Endothelial cell of umbilical vein (primary cell): Measurements from ENCODE around the gene SDCCAG8. TPM values are rescaled to one million over a fixed set of nuclear protein-coding genes. Genes with fewer than 3 reads are reported as not detected.
A peak's percentile ranks its signal among the peaks of the same experiment; 100 is the strongest.

Source experiments
- BruUV-seq: library from RNA; stranded (reverse); fragments of 400-500 nt; replicated peaks from 2 replicates; lab custom pipeline; 2021; lab: Mats Ljungman, UMichigan
- CTCF ChIA-PET: fragments of 300-600, 350-600 bp; sonication (Branson Sonifier 250); formaldehyde crosslinking; loops from one replicate; lab custom pipeline; 2021; ENCODE audit warnings: antibody characterized with exemption, inconsistent platforms; lab: Charles Lee
- POLR2A ChIA-PET: fragments of 300-600, 350-600 bp; sonication (Branson Sonifier 250); formaldehyde crosslinking; loops from one replicate; lab custom pipeline; 2021; ENCODE audit warnings: antibody characterized with exemption, inconsistent platforms; lab: Charles Lee
- DNase-seq: peaks from one replicate; pipeline ENCODE4 v3.0.0-alpha.2; 2011; ENCODE audit warnings: low read depth, low spot score
- FAIRE-seq: peaks from 2 replicates; lab custom pipeline; 2011; peaks lifted over from hg19 to GRCh38; lab: Jason Lieb, UNC
- H2AFZ ChIP-seq: 2 replicates; pipeline ENCODE4 v1.6.0; 2012; ENCODE audit warnings: low read depth, low read length, control low read depth, inconsistent platforms
- H3K27ac ChIP-seq: 2 replicates; pipeline ENCODE4 v1.5.1; 2011; ENCODE audit warnings: low read depth, mild to moderate bottlenecking, control low read depth, low read length, moderate library complexity; ENCODE audit not compliant: insufficient read depth
- H3K27me3 ChIP-seq, 2 experiments: 2 replicates each; pipeline versions ENCODE4 v1.6.0 to v1.6.1; 2011; ENCODE audit warnings: low read length in 2 of 2, mixed read lengths in 1 of 2; ENCODE audit not compliant: control insufficient read depth in 2 of 2, insufficient read depth in 2 of 2
- H3K36me3 ChIP-seq, 2 experiments: 2 replicates in 1 of 2; 3 replicates in 1 of 2; pipeline ENCODE4 v1.5.1; 2011; ENCODE audit warnings: low read length in 2 of 2, mild to moderate bottlenecking in 1 of 2, moderate library complexity in 1 of 2; ENCODE audit not compliant: control insufficient read depth in 2 of 2, insufficient read depth in 2 of 2; ENCODE audit errors: extremely low read depth in 1 of 2
- H3K4me1 ChIP-seq: 3 replicates; pipeline ENCODE4 v1.5.1; 2011; ENCODE audit warnings: mild to moderate bottlenecking, low read length; ENCODE audit not compliant: control insufficient read depth, insufficient read depth; ENCODE audit errors: extremely low read depth
- H3K4me2 ChIP-seq: 2 replicates; pipeline ENCODE4 v1.6.1; 2011; ENCODE audit warnings: low read length, control low read depth, mixed read lengths; ENCODE audit not compliant: insufficient read depth
- H3K4me3 ChIP-seq, 3 experiments: fragments of 200-600 bp in 1 of 3; sonication (generic), shearing (Covaris generic) in 1 of 3; replicated peaks in 1 of 3; 2 replicates each; pipeline ENCODE4 v1.5.1; 2011 to 2016; ENCODE audit warnings: control low read depth in 3 of 3, low read length in 3 of 3, mild to moderate bottlenecking in 2 of 3, inconsistent platforms in 1 of 3, low read depth in 1 of 3, moderate library complexity in 1 of 3; ENCODE audit not compliant: insufficient read depth in 1 of 3
- H3K79me2 ChIP-seq: 2 replicates; pipeline ENCODE4 v1.6.0; 2012; ENCODE audit warnings: low read length, inconsistent platforms; ENCODE audit not compliant: control insufficient read depth, insufficient read depth
- H3K9ac ChIP-seq: replicated peaks from 2 replicates; pipeline ENCODE3; 2011; ENCODE audit warnings: low read length, control low read depth; ENCODE audit not compliant: insufficient read depth; ENCODE audit errors: extremely low read depth
- H3K9me1 ChIP-seq: replicated peaks from 3 replicates; pipeline ENCODE4 v1.6.0; 2011; ENCODE audit warnings: mild to moderate bottlenecking, low read length; ENCODE audit not compliant: control insufficient read depth, insufficient read depth; ENCODE audit errors: extremely low read depth
- H3K9me3 ChIP-seq: replicated peaks from 2 replicates; pipeline ENCODE4 v1.5.1; 2012; ENCODE audit warnings: low read length, inconsistent platforms; ENCODE audit not compliant: control insufficient read depth, insufficient read depth
- H4K20me1 ChIP-seq: replicated peaks from 2 replicates; pipeline ENCODE3; 2011; ENCODE audit warnings: mild to moderate bottlenecking, low read length; ENCODE audit not compliant: control insufficient read depth, insufficient read depth; ENCODE audit errors: extremely low read depth
- EZH2 ChIP-seq: IDR thresholded peaks from 2 replicates; pipeline ENCODE4 v1.6.1; 2012; ENCODE audit warnings: borderline replicate concordance, low read depth, mild to moderate bottlenecking, moderate library complexity, low read length, inconsistent platforms; ENCODE audit not compliant: severe bottlenecking
- FOS ChIP-seq: IDR thresholded peaks from 2 replicates; pipeline ENCODE4 v1.6.1; 2011; ENCODE audit warnings: mild to moderate bottlenecking, low read length, moderate library complexity, borderline replicate concordance; ENCODE audit not compliant: insufficient read depth
- GATA2 ChIP-seq: IDR thresholded peaks from 2 replicates; pipeline ENCODE4 v1.7.0; 2011; ENCODE audit warnings: low read depth, mild to moderate bottlenecking, moderate library complexity, mixed read lengths, low read length; ENCODE audit not compliant: insufficient read length, insufficient read depth
- JUN ChIP-seq: IDR thresholded peaks from 2 replicates; pipeline ENCODE4 v1.6.1; 2011; ENCODE audit warnings: borderline replicate concordance, low read depth; ENCODE audit not compliant: insufficient read length, insufficient read depth
- MYC ChIP-seq: IDR thresholded peaks from one replicate; pipeline ENCODE4 v1.6.1; 2011; ENCODE audit warnings: mild to moderate bottlenecking, low read depth, low read length
- POLR2A ChIP-seq: IDR thresholded peaks from 2 replicates; pipeline ENCODE4 v1.6.1; 2012; ENCODE audit warnings: low read depth, mild to moderate bottlenecking, control low read depth, low read length
- POLR2AphosphoS5 ChIP-seq: IDR thresholded peaks from 2 replicates; pipeline ENCODE4 v1.6.1; 2012; ENCODE audit warnings: low read depth, mild to moderate bottlenecking, control low read depth, low read length, moderate library complexity; ENCODE audit not compliant: insufficient read depth
- dilution Hi-C: fragments of 300-500 bp; cut with MboI; formaldehyde crosslinking; loops from one replicate; pipeline ENCODE4 v1.15.0; 2019; ENCODE audit warnings: low sequenced_read_pairs; ENCODE audit not compliant: extremely low pct_ligation_motif_present
- intact Hi-C: fragments of 100-400 bp; cut with micrococcal nuclease; formaldehyde crosslinking; loops from one replicate; pipeline ENCODE4 v1.10.0; 2022
- polyA plus RNA-seq, 4 experiments: library from polyadenylated mRNA; depleted of rRNA in 3 of 4; stranded (reverse) in 3 of 4; unstranded in 1 of 4; fragments of >200 nt; gene quantifications; 2 replicates each; pipeline versions ENCODE4 v1.2.1 to v1.2.3, GENCODE V29; 2011 to 2012; ENCODE audit warnings: missing spikeins in 1 of 4
- total RNA-seq: library from RNA; stranded (reverse); gene quantifications from 2 replicates; pipeline ENCODE4 v1.2.3, GENCODE V29; 2021
- TF ChIP-seq, protein P1 (sequence below): IDR thresholded peaks from 2 replicates; pipeline ENCODE4 v1.6.1; 2011; ENCODE audit not compliant: insufficient read depth, insufficient read length
- TF ChIP-seq, protein P2 (sequence below), 2 donors: IDR thresholded peaks; 1 replicate in 1 of 2; 2 replicates in 1 of 2; pipeline ENCODE4 v1.5.1; 2011; ENCODE audit warnings: low read length in 2 of 2, mild to moderate bottlenecking in 2 of 2, moderate library complexity in 2 of 2, control low read depth in 1 of 2, inconsistent platforms in 1 of 2, low read depth in 1 of 2; ENCODE audit not compliant: insufficient read depth in 1 of 2; ENCODE audit errors: extremely low read depth in 1 of 2

Gene SDCCAG8
- total and polyA plus RNA-seq, 2 donors (not counting 3 experiments of a cell fraction or from before 2014, with no cell fraction given) = 14.6 to 25.7 TPM

DNA sequence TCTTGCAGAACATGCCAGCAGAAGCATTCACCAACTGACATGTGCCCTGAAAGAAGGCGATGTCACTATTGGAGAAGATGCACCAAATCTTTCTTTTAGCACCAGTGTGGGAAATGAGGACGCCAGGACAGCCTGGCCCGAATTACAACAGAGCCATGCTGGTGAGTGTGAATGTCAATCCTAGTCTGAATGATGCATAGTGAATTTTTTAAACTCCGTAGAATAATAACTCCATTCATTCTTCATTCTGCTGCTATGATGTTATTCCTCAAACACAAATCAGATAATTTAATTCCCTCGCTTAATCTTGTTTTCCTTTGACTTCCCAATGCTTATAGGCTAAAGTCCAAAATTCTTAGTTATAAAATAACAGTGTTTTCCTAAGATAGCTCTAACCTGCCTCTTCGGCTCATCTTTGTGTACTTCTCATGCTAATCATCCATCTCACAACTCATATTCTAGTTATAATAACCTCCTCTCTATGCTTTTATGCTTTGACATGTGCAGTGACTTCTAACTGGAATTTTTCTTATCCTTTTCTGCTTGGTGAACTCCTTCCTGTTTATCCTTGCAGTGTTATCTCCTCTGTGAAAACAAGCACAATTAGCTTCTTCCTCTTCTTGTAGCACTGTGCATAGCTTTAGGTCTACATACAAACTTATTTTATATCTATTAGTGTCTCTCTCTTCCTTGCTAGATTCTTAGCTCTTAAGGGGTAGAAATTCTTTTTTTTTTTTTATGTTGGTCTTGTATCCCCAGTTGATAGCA, 14.4 kb downstream of the SDCCAG8 start:
- intact Hi-C loops = no loop called here
- no TSS peak for BruUV-seq
- DNase-seq (no peak), FAIRE-seq (no peak)
- ChIA-PET POLR2A (interaction anchor here (0.9 kb wide), 2 partner anchors 16 to 17 kb away, joined by 3 to 6 read pairs; no protein-coding TSS in a partner anchor), CTCF (interaction anchor here (1.3 kb wide), 1 partner anchor 16 kb away, joined by 3 read pairs; no protein-coding TSS in a partner anchor)
- peaks cover 36% of the 10 kb centered on the region for H3K79me2 ChIP-seq
- dilution Hi-C loops = no loop called here
- peaks cover 2 to 4% of the 10 kb centered on the region in 2 experiments for H3K36me3 ChIP-seq
- no peaks in the 10 kb centered on the region for H4K20me1 ChIP-seq
- H3K9ac ChIP-seq = no peak overlapping the region
- H3K27me3 ChIP-seq = no peaks in the 10 kb centered on the region
- no peaks in the 10 kb centered on the region for H3K9me1 ChIP-seq
- peak overlapping the region; percentile 93 for H3K27ac ChIP-seq
- no peak overlapping the region for H2AFZ ChIP-seq
- no peaks in the 10 kb centered on the region for H3K9me3 ChIP-seq
- H3K4me3 ChIP-seq = no peak overlapping the region
- H3K4me1 ChIP-seq = peaks cover 50% of the 10 kb centered on the region
- peak overlapping the region; percentile 16 for H3K4me2 ChIP-seq
- no peak for TF ChIP-seq POLR2AphosphoS5
- no peak for TF ChIP-seq EZH2
- no peak for TF ChIP-seq GATA2
- no peak for TF ChIP-seq POLR2A
- TF ChIP-seq, protein P1, sequence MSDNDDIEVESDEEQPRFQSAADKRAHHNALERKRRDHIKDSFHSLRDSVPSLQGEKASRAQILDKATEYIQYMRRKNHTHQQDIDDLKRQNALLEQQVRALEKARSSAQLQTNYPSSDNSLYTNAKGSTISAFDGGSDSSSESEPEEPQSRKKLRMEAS = no peak
- TF ChIP-seq FOS = no peak

DNA sequence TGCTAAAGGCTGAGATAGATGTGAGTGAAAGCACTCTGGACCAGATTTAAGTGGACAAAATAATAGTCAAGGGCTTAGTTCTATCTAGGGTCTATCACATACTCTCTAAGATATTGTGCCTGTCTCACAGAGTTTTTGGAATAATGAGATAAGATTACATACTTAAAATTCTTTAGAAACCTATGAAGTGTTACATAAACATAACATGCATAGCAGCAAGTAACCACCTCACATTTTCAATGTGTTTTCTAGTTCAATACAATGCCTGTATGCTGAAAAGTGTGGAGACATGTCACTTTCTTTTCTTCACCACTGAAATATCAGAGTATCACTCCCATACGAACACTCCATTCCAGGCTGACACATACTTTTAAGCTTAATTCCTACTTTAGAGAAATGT, 16.2 kb downstream of the SDCCAG8 start:
- TF ChIP-seq EZH2 (no peak), JUN (no peak), FOS (no peak), POLR2AphosphoS5 (no peak), MYC (no peak), GATA2 (no peak), POLR2A (no peak)
- TF ChIP-seq, protein P2, sequence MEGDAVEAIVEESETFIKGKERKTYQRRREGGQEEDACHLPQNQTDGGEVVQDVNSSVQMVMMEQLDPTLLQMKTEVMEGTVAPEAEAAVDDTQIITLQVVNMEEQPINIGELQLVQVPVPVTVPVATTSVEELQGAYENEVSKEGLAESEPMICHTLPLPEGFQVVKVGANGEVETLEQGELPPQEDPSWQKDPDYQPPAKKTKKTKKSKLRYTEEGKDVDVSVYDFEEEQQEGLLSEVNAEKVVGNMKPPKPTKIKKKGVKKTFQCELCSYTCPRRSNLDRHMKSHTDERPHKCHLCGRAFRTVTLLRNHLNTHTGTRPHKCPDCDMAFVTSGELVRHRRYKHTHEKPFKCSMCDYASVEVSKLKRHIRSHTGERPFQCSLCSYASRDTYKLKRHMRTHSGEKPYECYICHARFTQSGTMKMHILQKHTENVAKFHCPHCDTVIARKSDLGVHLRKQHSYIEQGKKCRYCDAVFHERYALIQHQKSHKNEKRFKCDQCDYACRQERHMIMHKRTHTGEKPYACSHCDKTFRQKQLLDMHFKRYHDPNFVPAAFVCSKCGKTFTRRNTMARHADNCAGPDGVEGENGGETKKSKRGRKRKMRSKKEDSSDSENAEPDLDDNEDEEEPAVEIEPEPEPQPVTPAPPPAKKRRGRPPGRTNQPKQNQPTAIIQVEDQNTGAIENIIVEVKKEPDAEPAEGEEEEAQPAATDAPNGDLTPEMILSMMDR (IDR thresholded peaks at IDR 0.05; ENCODE audit: extremely low read depth in 1 of 2, insufficient read depth in 1 of 2, low read depth in 1 of 2, low read length in 2 of 2) = no peak
- TF ChIP-seq, protein P1 = no peak
- no peaks in the 10 kb centered on the region for H4K20me1 ChIP-seq
- peaks cover 27% of the 10 kb centered on the region for H3K79me2 ChIP-seq
- H3K4me3 ChIP-seq = no peak overlapping the region
- no peak overlapping the region for H3K27ac ChIP-seq
- no peaks in the 10 kb centered on the region for H3K27me3 ChIP-seq
- DNase-seq (no peak), FAIRE-seq (no peak)
- no peaks in the 10 kb centered on the region for H3K9me3 ChIP-seq
- dilution Hi-C loops (no loop called here), intact Hi-C loops (no loop called here)
- CTCF ChIA-PET = interaction anchor here (0.9 to 1.5 kb wide), 2 partner anchors 8 to 10 kb away, joined by 3 read pairs; no protein-coding TSS in a partner anchor
- POLR2A ChIA-PET = interaction anchor here (1.7 kb wide), 1 partner anchor 16 kb away, joined by 8 read pairs; the partner anchor contains the start of gene SDCCAG8
- peaks cover 2 to 4% of the 10 kb centered on the region in 2 experiments for H3K36me3 ChIP-seq
- H3K9me1 ChIP-seq = no peaks in the 10 kb centered on the region
- H3K9ac ChIP-seq = no peak overlapping the region
- BruUV-seq = no TSS peak
- H3K4me2 ChIP-seq = no peak overlapping the region
- H2AFZ ChIP-seq = no peak overlapping the region
- H3K4me1 ChIP-seq = peaks cover 40% of the 10 kb centered on the region
